A549 treated with Hydrocortisone at 1 μM for 4 hours (cell line): ENCODE results near the gene LCE3D. TPM values are rescaled to one million over a fixed set of nuclear protein-coding genes. Genes with fewer than 3 reads are reported as not detected.

Source experiments
- total RNA-seq: library from RNA; stranded (reverse); fragments of 200-300 nt; extraction: Qiagen RNA extraction; gene quantifications from 5 replicates; pipeline ENCODE4 v1.2.3, GENCODE V29; 2022

Gene LCE3D, protein sequence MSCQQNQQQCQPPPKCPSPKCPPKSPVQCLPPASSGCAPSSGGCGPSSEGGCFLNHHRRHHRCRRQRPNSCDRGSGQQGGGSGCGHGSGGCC
- total RNA-seq: 2.6 to 3.6 TPM (median 3.1 TPM) in 5 replicates

DNA sequence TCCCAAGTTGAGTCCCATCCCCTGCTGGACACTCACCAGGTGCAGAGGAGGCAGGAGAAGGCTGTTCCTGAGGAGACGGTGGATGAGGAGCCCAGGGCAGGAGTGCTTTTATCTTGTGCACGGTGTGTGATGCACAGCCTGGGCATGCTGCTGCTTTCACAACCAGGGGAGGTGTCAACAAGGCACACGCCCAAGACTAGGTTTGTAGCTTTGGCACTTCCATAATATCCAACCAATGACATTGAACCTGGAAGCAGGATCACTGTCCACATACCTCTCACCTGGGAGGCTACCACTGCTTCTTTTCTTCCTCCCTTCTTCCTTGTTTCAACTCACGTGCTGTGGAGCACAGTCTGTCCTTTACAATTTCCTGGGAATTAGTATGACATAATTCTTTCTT lies at the start of gene LCE3D:
LCE3D (minus strand) TSS at position 84 of the 400 bp plus-strand sequence. CDS start 580 bp downstream, outside the sequence.

GRCh38 chr1:152622803-152623202 lies 42.5 kb upstream of the LCE3D start, which contains the start of gene LCE3A:
Gene LCE3A, minus strand, starts transcription at chr1:152623103. Its CDS starts 0 bp downstream, at chr1:152623103.

DNA sequence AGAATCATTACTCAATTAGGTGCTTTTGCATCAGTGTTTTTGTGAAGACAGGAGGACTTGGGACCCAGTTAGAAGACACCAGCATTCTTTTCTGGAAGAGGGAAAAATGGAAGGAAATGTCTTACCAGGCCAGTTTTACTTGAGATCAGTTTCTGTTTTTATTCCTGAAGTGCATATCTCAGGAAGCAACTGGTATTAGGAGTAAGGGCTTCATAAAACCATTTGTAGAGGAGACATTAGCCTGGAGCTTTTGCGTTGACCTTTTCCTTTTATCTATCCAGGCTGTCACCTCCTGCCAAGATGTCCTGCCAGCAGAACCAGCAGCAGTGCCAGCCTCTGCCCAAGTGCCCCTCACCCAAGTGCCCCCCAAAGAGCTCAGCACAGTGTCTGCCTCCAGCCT lies 33.2 kb upstream of the LCE3D start, which contains the start of gene LCE3B:
LCE3B (plus strand) TSS at position 301 of the 400 bp plus-strand sequence; CDS start at position 301, 0 bp downstream.

DNA sequence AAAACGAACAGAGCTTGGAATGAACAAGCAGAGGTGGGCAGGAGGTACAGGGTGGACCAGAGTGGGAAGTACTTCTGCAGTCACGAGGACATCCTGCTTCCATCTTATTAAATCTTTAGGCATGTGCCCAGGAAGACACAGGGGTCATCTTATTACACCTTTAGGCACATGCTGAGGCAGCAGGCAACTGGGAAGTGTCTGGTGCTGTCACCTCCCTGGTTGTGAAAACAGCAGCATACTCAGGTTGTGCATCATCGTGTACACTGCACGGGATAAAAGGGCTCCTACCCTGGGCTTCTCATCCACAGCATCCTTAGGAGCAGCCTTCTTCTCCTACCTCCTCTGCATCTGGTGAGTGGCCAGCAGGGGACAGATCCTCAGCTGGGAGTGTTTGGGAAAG lies 19.6 kb upstream of the LCE3D start, which contains the start of gene LCE3C:
LCE3C (plus strand) TSS at position 301 of the 400 bp plus-strand sequence. CDS start 498 bp downstream, outside the sequence.

DNA sequence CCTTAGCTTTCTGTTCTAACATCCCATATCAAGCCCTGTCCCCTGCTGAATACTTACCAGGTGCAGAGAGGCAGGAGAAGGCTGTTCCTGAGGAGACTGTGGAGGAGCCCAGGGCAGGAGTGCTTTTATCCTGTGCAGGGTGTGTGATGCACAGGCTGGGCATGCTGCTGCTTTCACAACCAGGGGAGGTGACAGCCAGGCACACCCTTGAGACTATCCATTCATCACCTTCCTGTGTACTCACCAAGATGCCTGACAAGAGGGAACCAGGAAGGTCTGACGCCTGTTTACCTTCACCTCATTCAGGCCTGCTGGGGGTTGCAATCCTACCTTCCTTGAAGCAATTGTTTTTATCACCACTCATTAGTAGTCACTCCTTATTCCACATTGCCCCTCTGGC lies 13.6 kb downstream of the LCE3D start, which contains the start of gene LCE3E:
LCE3E (minus strand) TSS at position 100 of the 400 bp plus-strand sequence. CDS start 572 bp downstream, outside the sequence.

Other genes starting within 250 kb of the LCE3D start
- gene FLG2, start 220.5 kb downstream of the LCE3D start, total RNA-seq: not detected in 5 replicates
- gene CRNN, start 166.3 kb downstream of the LCE3D start, total RNA-seq: not detected in 5 replicates
- 0.20 TPM in 1 of 5 replicates, not detected in the others for gene LCE5A, start 69.7 kb downstream of the LCE3D start, total RNA-seq
- gene CRCT1, start 66.0 kb downstream of the LCE3D start, total RNA-seq: 0.29 to 0.70 TPM (median 0.32 TPM) in 5 replicates
- 0.30 TPM in 1 of 5 replicates, not detected in the others for gene LCE3E, start 13.7 kb downstream of the LCE3D start, total RNA-seq
- not detected in 5 replicates for gene LCE3C, start 19.7 kb upstream of the LCE3D start, total RNA-seq
- not detected in 5 replicates for gene LCE3B, start 33.3 kb upstream of the LCE3D start, total RNA-seq
- gene LCE3A, start 42.6 kb upstream of the LCE3D start, total RNA-seq: not detected in 5 replicates
- not detected in 5 replicates for gene LCE2D, start 82.9 kb upstream of the LCE3D start, total RNA-seq
- not detected in 5 replicates for gene LCE2C, start 94.8 kb upstream of the LCE3D start, total RNA-seq
- gene LCE2B, start 105.6 kb upstream of the LCE3D start, total RNA-seq: not detected in 5 replicates
- gene LCE2A, start 117.8 kb upstream of the LCE3D start, total RNA-seq: not detected in 5 replicates
- gene LCE4A, start 127.6 kb upstream of the LCE3D start, total RNA-seq: not detected in 5 replicates
- not detected in 5 replicates for gene KPRP, start 177.5 kb upstream of the LCE3D start, total RNA-seq
- not detected in 5 replicates for gene LCE1F, start 194.6 kb upstream of the LCE3D start, total RNA-seq
- gene LCE1E, start 205.7 kb upstream of the LCE3D start, total RNA-seq: 0.08 to 0.17 TPM (median 0.12 TPM) in 3 of 5 replicates, not detected in the others
- not detected in 5 replicates for gene LCE1D, start 216.2 kb upstream of the LCE3D start, total RNA-seq
- gene LCE1C, start 226.1 kb upstream of the LCE3D start, total RNA-seq: not detected in 5 replicates
- gene LCE1B, start 231.5 kb upstream of the LCE3D start, total RNA-seq: 0.11 TPM in 1 of 5 replicates, not detected in the others
- not detected in 5 replicates for gene LCE1A, start 247.0 kb upstream of the LCE3D start, total RNA-seq